ENCODE measurements around the gene CCR3.
A peak's percentile ranks its signal among the peaks of the same experiment; 100 is the strongest.

CCR3 gene

GRCh38 chr3:46298871-46299607 is 56.8 kb downstream of the CCR3 start:
- no peak for DNase-seq (ENCODE audit: low spot score)

GRCh38 chr3:46299608-46300460 is 57.6 kb downstream of the CCR3 start:
- DNase-seq (ENCODE audit: low spot score): no peak

GRCh38 chr3:46300461-46300789 is 58.2 kb downstream of the CCR3 start:
- DNase-seq (ENCODE audit: low spot score): no peak

- DNase-seq (ENCODE audit: low spot score): no peak
These were observed 59.0 kb downstream of the CCR3 start for GRCh38 chr3:46301122-46301835.

- no peak for DNase-seq (ENCODE audit: low spot score)
These were observed 61.0 kb downstream of the CCR3 start for GRCh38 chr3:46303240-46303639.

GRCh38 chr3:46304739-46305138 is 62.5 kb downstream of the CCR3 start:
- DNase-seq (ENCODE audit: low spot score): no peak

GRCh38 chr3:46312991-46313390 is 70.7 kb downstream of the CCR3 start:
- peak; percentile 58 for DNase-seq (ENCODE audit: low spot score)

GRCh38 chr3:46314517-46314916 is 72.3 kb downstream of the CCR3 start:
- DNase-seq (ENCODE audit: low spot score): no peak

GRCh38 chr3:46316206-46316605 is 73.9 kb downstream of the CCR3 start:
- DNase-seq (ENCODE audit: low spot score): no peak
